Neural cell (in vitro differentiated cells): Measurements from ENCODE around the gene FCHSD2. TPM values are rescaled to one million over a fixed set of nuclear protein-coding genes. Genes with fewer than 3 reads are reported as not detected.

Source experiments
- H2AFZ ChIP-seq: fragments of 200-600, 300-800 bp; sonication (generic), shearing (Covaris generic); 2 replicates; pipeline ENCODE4 v1.6.0; 2014; ENCODE audit warnings: low read depth, mild to moderate bottlenecking, antibody characterized with exemption, low read length, moderate library complexity
- H3F3A ChIP-seq: fragments of 200-600 bp; shearing (Covaris generic); 2 replicates; pipeline ENCODE4 v1.6.1; 2016; ENCODE audit warnings: mild to moderate bottlenecking, moderate library complexity, mixed read lengths, antibody characterized with exemption, low read length; ENCODE audit not compliant: insufficient read depth, poor library complexity, severe bottlenecking
- H3K27ac ChIP-seq: fragments of 200-600, 300-800 bp; sonication (generic), shearing (Covaris generic); 2 replicates; pipeline ENCODE4 v1.5.1; 2014; ENCODE audit warnings: mild to moderate bottlenecking, low read length, moderate library complexity
- H3K27me3 ChIP-seq: fragments of 300-800, 200-600 bp; sonication (generic), shearing (Covaris generic); 2 replicates; pipeline ENCODE4 v1.6.0; 2014; ENCODE audit warnings: mild to moderate bottlenecking, low read depth, low read length, moderate library complexity; ENCODE audit not compliant: insufficient read depth
- H3K36me3 ChIP-seq: fragments of 300-800, 200-600 bp; sonication (generic), shearing (Covaris generic); 2 replicates; pipeline ENCODE4 v1.5.1; 2014; ENCODE audit warnings: mild to moderate bottlenecking, antibody characterized with exemption, low read length, moderate library complexity; ENCODE audit not compliant: insufficient read depth
- H3K4me2 ChIP-seq: fragments of 300-800, 200-600 bp; sonication (generic), shearing (Covaris generic); 2 replicates; pipeline ENCODE4 v1.6.0; 2014; ENCODE audit warnings: mild to moderate bottlenecking, low read length
- H3K4me3 ChIP-seq: fragments of 300-800, 200-600 bp; sonication (generic), shearing (Covaris generic); 2 replicates; pipeline ENCODE4 v1.5.1; 2014; ENCODE audit warnings: mild to moderate bottlenecking, low read length, moderate library complexity
- H3K79me2 ChIP-seq: fragments of 200-600 bp; shearing (Covaris generic); replicated peaks from 2 replicates; pipeline ENCODE4 v1.6.0; 2014; ENCODE audit warnings: mild to moderate bottlenecking, low read length, moderate library complexity; ENCODE audit not compliant: insufficient read depth
- H3K9ac ChIP-seq: fragments of 300-800, 200-600 bp; sonication (generic), shearing (Covaris generic); 2 replicates; pipeline ENCODE4 v1.6.1; 2016; ENCODE audit warnings: mild to moderate bottlenecking, low read length, mixed read lengths
- H3K9me2 ChIP-seq: fragments of 200-600 bp; shearing (Covaris generic); 2 replicates; pipeline ENCODE4 v1.6.1; 2016; ENCODE audit warnings: mild to moderate bottlenecking, low read length, mixed read lengths; ENCODE audit not compliant: insufficient read depth
- H3K9me3 ChIP-seq: fragments of 200-600, 300-800 bp; sonication (generic), shearing (Covaris generic); 2 replicates; pipeline ENCODE4 v1.6.1; 2016; ENCODE audit warnings: mild to moderate bottlenecking, mixed run types, low read length, moderate library complexity, mixed read lengths
- H4K20me1 ChIP-seq: fragments of 200-600 bp; shearing (Covaris generic); 2 replicates; pipeline ENCODE4 v1.6.1; 2016; ENCODE audit warnings: mild to moderate bottlenecking, mixed run types; ENCODE audit not compliant: insufficient read depth
- EP300 ChIP-seq: fragments of 450-650 bp; conservative IDR thresholded peaks from 2 replicates; pipeline ENCODE4 v1.6.1; 2014; ENCODE audit warnings: antibody characterized with exemption, mild to moderate bottlenecking, moderate library complexity; ENCODE audit not compliant: poor library complexity, severe bottlenecking
- EZH2 ChIP-seq: fragments of 200-600, 300-800 bp; shearing (Covaris generic), sonication (generic); IDR thresholded peaks from 2 replicates; pipeline ENCODE4 v1.6.1; 2014; ENCODE audit warnings: antibody characterized with exemption, low read length, borderline replicate concordance, mild to moderate bottlenecking; ENCODE audit not compliant: insufficient read depth, poor library complexity, severe bottlenecking
- MXI1 ChIP-seq: fragments of 450-650 bp; conservative IDR thresholded peaks from 2 replicates; pipeline ENCODE4 v1.6.1; 2014; ENCODE audit warnings: antibody characterized with exemption, mild to moderate bottlenecking; ENCODE audit not compliant: poor library complexity, severe bottlenecking
- POLR2AphosphoS5 ChIP-seq: IDR thresholded peaks from 2 replicates; pipeline ENCODE4 v1.6.1; 2012
- RAD21 ChIP-seq: fragments of 450-650 bp; conservative IDR thresholded peaks from 2 replicates; pipeline ENCODE4 v1.6.1; 2014; ENCODE audit warnings: antibody characterized with exemption, mild to moderate bottlenecking, moderate library complexity
- REST ChIP-seq: IDR thresholded peaks from 2 replicates; pipeline ENCODE4 v1.6.1; 2012; ENCODE audit warnings: borderline replicate concordance
- SMC3 ChIP-seq: fragments of 450-650 bp; conservative IDR thresholded peaks from 2 replicates; pipeline ENCODE4 v1.6.1; 2014; ENCODE audit warnings: antibody characterized with exemption, mild to moderate bottlenecking, moderate library complexity; ENCODE audit not compliant: poor library complexity
- TAF1 ChIP-seq: IDR thresholded peaks from 2 replicates; pipeline ENCODE4 v1.6.1; 2012; ENCODE audit warnings: low read depth
- polyA plus RNA-seq: library from polyadenylated mRNA; depleted of rRNA; stranded (reverse); fragments of >200 nt; gene quantifications from 2 replicates; pipeline ENCODE4 v1.2.3, GENCODE V29; 2014
- TF ChIP-seq, protein P1 (sequence below): fragments of 450-650 bp; IDR thresholded peaks from 2 replicates; pipeline ENCODE4 v1.5.1; 2014; ENCODE audit warnings: antibody characterized with exemption, mild to moderate bottlenecking, moderate library complexity; ENCODE audit not compliant: poor library complexity, severe bottlenecking

The FCHSD2 gene
- polyA plus RNA-seq, 1 donor from 2014 or later = 40.8 TPM

- H3K9me3 ChIP-seq = no peaks in the 10 kb centered on the region
- H2AFZ ChIP-seq = no peak overlapping the region
- TF ChIP-seq RAD21 (no peak), SMC3 (no peak), REST (no peak), POLR2AphosphoS5 (no peak), TAF1 (no peak), EZH2 (no peak), EP300 (no peak)
- H3K4me2 ChIP-seq = no peak overlapping the region
- no peaks in the 10 kb centered on the region for H3K27me3 ChIP-seq
- H3F3A ChIP-seq = no peaks in the 10 kb centered on the region
- H3K36me3 ChIP-seq = no peaks in the 10 kb centered on the region
- no peak overlapping the region for H3K4me3 ChIP-seq
- no peak overlapping the region for H3K9ac ChIP-seq
- H3K79me2 ChIP-seq = no peaks in the 10 kb centered on the region
- H3K27ac ChIP-seq = no peak overlapping the region
- H4K20me1 ChIP-seq = no peaks in the 10 kb centered on the region
- no peaks in the 10 kb centered on the region for H3K9me2 ChIP-seq
These were observed 173.7 kb downstream of the FCHSD2 start for GRCh38 chr11:72968390-72968789.

GRCh38 chr11:72965672-72966071 lies 176.4 kb downstream of the FCHSD2 start:
- Histone ChIP-seq H3K4me2 (no peak overlapping the region), H4K20me1 (no peaks in the 10 kb centered on the region), H3K9me3 (no peaks in the 10 kb centered on the region), H3F3A (no peaks in the 10 kb centered on the region), H3K9me2 (no peaks in the 10 kb centered on the region), H3K79me2 (no peaks in the 10 kb centered on the region), H3K4me3 (no peak overlapping the region), H3K9ac (no peak overlapping the region), H3K27ac (no peak overlapping the region), H3K36me3 (no peaks in the 10 kb centered on the region), H2AFZ (no peak overlapping the region), H3K27me3 (no peaks in the 10 kb centered on the region)
- no peak for TF ChIP-seq EZH2
- TF ChIP-seq REST = no peak

GRCh38 chr11:72962717-72963116 lies 179.4 kb downstream of the FCHSD2 start:
- no peak overlapping the region for H3K4me2 ChIP-seq
- TF ChIP-seq TAF1 (no peak), EP300 (no peak), MXI1 (no peak), REST (no peak), EZH2 (no peak), RAD21 (no peak), SMC3 (no peak), POLR2AphosphoS5 (no peak)
- TF ChIP-seq, protein P1, sequence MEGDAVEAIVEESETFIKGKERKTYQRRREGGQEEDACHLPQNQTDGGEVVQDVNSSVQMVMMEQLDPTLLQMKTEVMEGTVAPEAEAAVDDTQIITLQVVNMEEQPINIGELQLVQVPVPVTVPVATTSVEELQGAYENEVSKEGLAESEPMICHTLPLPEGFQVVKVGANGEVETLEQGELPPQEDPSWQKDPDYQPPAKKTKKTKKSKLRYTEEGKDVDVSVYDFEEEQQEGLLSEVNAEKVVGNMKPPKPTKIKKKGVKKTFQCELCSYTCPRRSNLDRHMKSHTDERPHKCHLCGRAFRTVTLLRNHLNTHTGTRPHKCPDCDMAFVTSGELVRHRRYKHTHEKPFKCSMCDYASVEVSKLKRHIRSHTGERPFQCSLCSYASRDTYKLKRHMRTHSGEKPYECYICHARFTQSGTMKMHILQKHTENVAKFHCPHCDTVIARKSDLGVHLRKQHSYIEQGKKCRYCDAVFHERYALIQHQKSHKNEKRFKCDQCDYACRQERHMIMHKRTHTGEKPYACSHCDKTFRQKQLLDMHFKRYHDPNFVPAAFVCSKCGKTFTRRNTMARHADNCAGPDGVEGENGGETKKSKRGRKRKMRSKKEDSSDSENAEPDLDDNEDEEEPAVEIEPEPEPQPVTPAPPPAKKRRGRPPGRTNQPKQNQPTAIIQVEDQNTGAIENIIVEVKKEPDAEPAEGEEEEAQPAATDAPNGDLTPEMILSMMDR = no peak
- no peak overlapping the region for H3K27ac ChIP-seq
- H3K79me2 ChIP-seq = no peaks in the 10 kb centered on the region
- H3K9ac ChIP-seq = no peak overlapping the region
- no peak overlapping the region for H2AFZ ChIP-seq
- H3K27me3 ChIP-seq = no peaks in the 10 kb centered on the region
- H3K36me3 ChIP-seq = no peaks in the 10 kb centered on the region
- no peak overlapping the region for H3K4me3 ChIP-seq
- no peaks in the 10 kb centered on the region for H3F3A ChIP-seq
- H4K20me1 ChIP-seq = no peaks in the 10 kb centered on the region
- H3K9me3 ChIP-seq = no peaks in the 10 kb centered on the region
- H3K9me2 ChIP-seq = no peaks in the 10 kb centered on the region
